Stomach (tissue), 9 donors: ENCODE results near the gene CXorf38. TPM values are rescaled to one million over a fixed set of nuclear protein-coding genes. Genes with fewer than 3 reads are reported as not detected.

ENCODE experiments used
- DNase-seq, 2 donors: peaks; one replicate each; pipeline versions ENCODE4 v3.0.0 to v3.0.0-alpha.2; 2013 to 2019
- H3K27ac ChIP-seq, 5 donors: fragments of 200-600 bp in 4 of 5; sonication (generic) in 4 of 5; one replicate each; pipeline ENCODE4 v1.5.1; 2013 to 2019; ENCODE audit warnings: mild to moderate bottlenecking in 1 of 5, moderate library complexity in 1 of 5
- H3K27me3 ChIP-seq, 3 donors: fragments of 200-600 bp; sonication (generic); one replicate each; pipeline ENCODE4 v1.5.1; 2017 to 2019; ENCODE audit warnings: mixed run types in 1 of 3
- H3K36me3 ChIP-seq, 4 donors: fragments of 200-600 bp; sonication (generic); 1 replicate in 3 of 4; 2 replicates in 1 of 4; pipeline ENCODE4 v1.5.1; 2016 to 2019
- H3K4me1 ChIP-seq, 4 donors: fragments of 200-600 bp; sonication (generic); one replicate each; pipeline ENCODE4 v1.5.1; 2016 to 2019
- H3K4me3 ChIP-seq, 4 donors: fragments of 200-600 bp; sonication (generic) in 3 of 4; one replicate each; pipeline ENCODE4 v1.5.1; 2016 to 2019; ENCODE audit warnings: mild to moderate bottlenecking in 1 of 4
- H3K9me3 ChIP-seq, 4 donors: fragments of 200-600 bp; sonication (generic); one replicate each; pipeline ENCODE4 v1.5.1; 2016 to 2019
- EP300 ChIP-seq: sonication (generic); formaldehyde crosslinking; IDR thresholded peaks from one replicate; pipeline ENCODE4 v1.6.1; 2017; ENCODE audit warnings: antibody characterized with exemption
- POLR2A ChIP-seq, 4 donors: fragments of 450-650 bp; IDR thresholded peaks; one replicate each; pipeline ENCODE4 v1.6.1; 2016; ENCODE audit warnings: antibody characterized with exemption in 4 of 4, control low read depth in 2 of 4, mild to moderate bottlenecking in 1 of 4, moderate library complexity in 1 of 4
- POLR2AphosphoS5 ChIP-seq, 3 donors: sonication (generic); formaldehyde crosslinking; IDR thresholded peaks; one replicate each; pipeline ENCODE4 v1.6.1; 2016; ENCODE audit warnings: antibody characterized with exemption in 3 of 3
- WGBS, 5 donors: extraction: QIAGEN DNeasy Blood & Tissue Kit in 3 of 5; methylation state at CpG; one replicate each; pipeline versions ENCODE4 v1.1.5 to v1.1.7; 2013 to 2018; 5-methylcytosine and 5-hydroxymethylcytosine counted together
- intact Hi-C: fragments of 100-400 bp; cut with DNase I; formaldehyde crosslinking; loops from one replicate; pipeline ENCODE4 v1.15.1; 2023; ENCODE audit warnings: low total_unique reads
- polyA plus RNA-seq, 3 donors: library from polyadenylated mRNA; stranded (reverse); fragments of 200-250 nt; gene quantifications; one replicate each; pipeline ENCODE4 v1.2.3, GENCODE V29; 2013
- total RNA-seq, 5 donors: library from RNA; depleted of rRNA; stranded (reverse); fragments of >200 nt; gene quantifications; one replicate each; pipeline versions ENCODE4 v1.1.0 to v1.2.3, GENCODE V29; 2014 to 2016
- TF ChIP-seq, protein P1 (sequence below), 7 experiments: fragments of 450-650 bp in 4 of 7; fragments of 200-600 bp in 3 of 7; sonication (generic) in 3 of 7; IDR thresholded peaks; one replicate each; pipeline ENCODE4 v1.5.1; 2016 to 2019; ENCODE audit warnings: antibody characterized with exemption in 7 of 7, control low read depth in 2 of 7, mild to moderate bottlenecking in 1 of 7
- donor health status: healthy with polysubstance abuse.
- donor health status: Bipolar disorder and iron deficiency.
- donor health status: healthy.

Gene CXorf38
- total and polyA plus RNA-seq, 8 donors = 0.89 to 20.2 (median 8.6) TPM

DNA sequence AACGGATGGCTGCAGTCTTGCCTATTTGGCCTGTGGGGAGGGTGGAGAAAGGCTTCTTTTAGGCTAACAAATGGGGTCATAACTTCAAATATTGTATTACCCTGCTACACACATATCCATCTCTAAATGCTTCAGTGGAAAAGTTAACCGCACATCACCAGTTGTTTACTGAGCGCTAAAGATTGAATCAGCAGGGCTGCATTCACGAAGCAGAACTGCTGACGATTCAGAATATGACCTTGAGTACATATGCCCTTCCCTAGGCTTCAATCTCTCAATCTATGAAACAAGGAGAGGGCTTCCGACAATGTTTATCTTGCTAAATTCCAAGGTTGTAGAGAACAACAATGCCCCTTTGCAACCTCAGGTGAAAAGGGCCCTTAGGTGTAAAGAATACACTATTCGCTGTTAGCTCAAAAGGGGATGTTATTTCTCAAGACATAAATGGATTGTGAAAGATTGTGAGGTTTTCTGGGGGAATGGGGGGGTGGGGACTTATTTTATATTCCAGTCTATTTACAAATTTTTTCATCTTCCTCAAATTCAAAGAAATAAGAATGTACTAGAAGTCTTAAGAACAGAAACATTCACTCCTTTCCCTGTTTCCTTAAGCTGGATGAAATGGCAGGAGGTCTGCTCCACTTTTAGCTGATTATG lies 69.2 kb downstream of the CXorf38 start:
- TF ChIP-seq POLR2A (IDR thresholded peaks at IDR 0.05) = no peak
- TF ChIP-seq EP300 = no peak
- TF ChIP-seq POLR2AphosphoS5 (IDR thresholded peaks at IDR 0.05) = no peak
- TF ChIP-seq, protein P1, sequence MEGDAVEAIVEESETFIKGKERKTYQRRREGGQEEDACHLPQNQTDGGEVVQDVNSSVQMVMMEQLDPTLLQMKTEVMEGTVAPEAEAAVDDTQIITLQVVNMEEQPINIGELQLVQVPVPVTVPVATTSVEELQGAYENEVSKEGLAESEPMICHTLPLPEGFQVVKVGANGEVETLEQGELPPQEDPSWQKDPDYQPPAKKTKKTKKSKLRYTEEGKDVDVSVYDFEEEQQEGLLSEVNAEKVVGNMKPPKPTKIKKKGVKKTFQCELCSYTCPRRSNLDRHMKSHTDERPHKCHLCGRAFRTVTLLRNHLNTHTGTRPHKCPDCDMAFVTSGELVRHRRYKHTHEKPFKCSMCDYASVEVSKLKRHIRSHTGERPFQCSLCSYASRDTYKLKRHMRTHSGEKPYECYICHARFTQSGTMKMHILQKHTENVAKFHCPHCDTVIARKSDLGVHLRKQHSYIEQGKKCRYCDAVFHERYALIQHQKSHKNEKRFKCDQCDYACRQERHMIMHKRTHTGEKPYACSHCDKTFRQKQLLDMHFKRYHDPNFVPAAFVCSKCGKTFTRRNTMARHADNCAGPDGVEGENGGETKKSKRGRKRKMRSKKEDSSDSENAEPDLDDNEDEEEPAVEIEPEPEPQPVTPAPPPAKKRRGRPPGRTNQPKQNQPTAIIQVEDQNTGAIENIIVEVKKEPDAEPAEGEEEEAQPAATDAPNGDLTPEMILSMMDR (IDR thresholded peaks at IDR 0.05) = no peak
- Histone ChIP-seq H3K4me3 (no peak overlapping the region), H3K4me1 (peaks cover 7 to 17% (median 9%) of the 10 kb centered on the region in 4 donors), H3K36me3 (no peaks in the 10 kb centered on the region), H3K9me3 (peaks cover 0 to 4% (median 0%) of the 10 kb centered on the region in 4 donors), H3K27ac (no peak overlapping the region), H3K27me3 (no peaks in the 10 kb centered on the region)
- intact Hi-C loops = no loop called here
- 39 to 74% (median 51%) methylated on average over 7 of the region's 7 CpGs for WGBS, 5 donors
- DNase-seq = peak in 1 of 2 donors; percentile 20

Other genes starting within 250 kb of the CXorf38 start
- gene ATP6AP2, start 66.6 kb downstream of the CXorf38 start, total RNA-seq = 100 to 1,000 TPM in 2 of 5 donors, 10 to 100 TPM in 3; 10.4 to 216 (median 97.8) TPM
- gene ATP6AP2, start 66.6 kb downstream of the CXorf38 start, polyA plus RNA-seq = 10 to 100 TPM; 19.2 to 50.3 (median 22.3) TPM
- not detected for gene MPC1L, start 24.1 kb downstream of the CXorf38 start, total RNA-seq
- not detected for gene MPC1L, start 24.1 kb downstream of the CXorf38 start, polyA plus RNA-seq
- gene MED14, start 88.0 kb upstream of the CXorf38 start, total RNA-seq = 100 to 1,000 TPM in 1 of 5 donors, 10 to 100 TPM in 4; 36.8 to 107 (median 63.0) TPM
- 10 to 100 TPM in 1 of 3 donors, 1 to 10 TPM in 2; 5.5 to 12.5 (median 7.0) TPM for gene MED14, start 88.0 kb upstream of the CXorf38 start, polyA plus RNA-seq